Liver (tissue), 3 donors: ENCODE data around the gene STING1.

Source experiments
- GABPA ChIP-seq, 2 donors: IDR thresholded peaks in 1 of 2; conservative IDR thresholded peaks in 1 of 2; 2 replicates each; pipeline ENCODE4 v1.6.1; 2016; ENCODE audit warnings: antibody characterized with exemption in 2 of 2, mild to moderate bottlenecking in 1 of 2, moderate library complexity in 1 of 2
- TAF1 ChIP-seq: conservative IDR thresholded peaks from 2 replicates; pipeline ENCODE4 v1.6.1; 2016; ENCODE audit warnings: antibody characterized with exemption, mild to moderate bottlenecking
- ZBTB33 ChIP-seq: IDR thresholded peaks from 2 replicates; pipeline ENCODE4 v1.6.1; 2016; ENCODE audit warnings: antibody characterized with exemption
- TF ChIP-seq, protein P1 (sequence below): fragments of 150-350 bp; IDR thresholded peaks from 2 replicates; pipeline ENCODE4 v1.5.1; 2017; ENCODE audit warnings: improper control_type of control experiment, low read depth, low read length; ENCODE audit not compliant: missing input control
- TF ChIP-seq, protein P2 (sequence below): IDR thresholded peaks from 2 replicates; pipeline ENCODE4 v1.6.1; 2016; ENCODE audit warnings: antibody characterized with exemption
- donor health status: healthy.
- donor health status: healthy.

- TF ChIP-seq, protein P1, sequence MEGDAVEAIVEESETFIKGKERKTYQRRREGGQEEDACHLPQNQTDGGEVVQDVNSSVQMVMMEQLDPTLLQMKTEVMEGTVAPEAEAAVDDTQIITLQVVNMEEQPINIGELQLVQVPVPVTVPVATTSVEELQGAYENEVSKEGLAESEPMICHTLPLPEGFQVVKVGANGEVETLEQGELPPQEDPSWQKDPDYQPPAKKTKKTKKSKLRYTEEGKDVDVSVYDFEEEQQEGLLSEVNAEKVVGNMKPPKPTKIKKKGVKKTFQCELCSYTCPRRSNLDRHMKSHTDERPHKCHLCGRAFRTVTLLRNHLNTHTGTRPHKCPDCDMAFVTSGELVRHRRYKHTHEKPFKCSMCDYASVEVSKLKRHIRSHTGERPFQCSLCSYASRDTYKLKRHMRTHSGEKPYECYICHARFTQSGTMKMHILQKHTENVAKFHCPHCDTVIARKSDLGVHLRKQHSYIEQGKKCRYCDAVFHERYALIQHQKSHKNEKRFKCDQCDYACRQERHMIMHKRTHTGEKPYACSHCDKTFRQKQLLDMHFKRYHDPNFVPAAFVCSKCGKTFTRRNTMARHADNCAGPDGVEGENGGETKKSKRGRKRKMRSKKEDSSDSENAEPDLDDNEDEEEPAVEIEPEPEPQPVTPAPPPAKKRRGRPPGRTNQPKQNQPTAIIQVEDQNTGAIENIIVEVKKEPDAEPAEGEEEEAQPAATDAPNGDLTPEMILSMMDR = no peak
- no peak for TF ChIP-seq GABPA (IDR thresholded peaks at IDR 0.05 in 1 of 2, conservative IDR thresholded peaks at IDR 0.05 in 1 of 2)
- no peak for TF ChIP-seq TAF1
- TF ChIP-seq ZBTB33 = no peak
- TF ChIP-seq, protein P2, sequence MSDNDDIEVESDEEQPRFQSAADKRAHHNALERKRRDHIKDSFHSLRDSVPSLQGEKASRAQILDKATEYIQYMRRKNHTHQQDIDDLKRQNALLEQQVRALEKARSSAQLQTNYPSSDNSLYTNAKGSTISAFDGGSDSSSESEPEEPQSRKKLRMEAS = no peak
These were observed 7.4 kb downstream of the STING1 start for GRCh38 chr5:139474890-139475791.
